ENCODE results near the gene IMMP2L.

DNA sequence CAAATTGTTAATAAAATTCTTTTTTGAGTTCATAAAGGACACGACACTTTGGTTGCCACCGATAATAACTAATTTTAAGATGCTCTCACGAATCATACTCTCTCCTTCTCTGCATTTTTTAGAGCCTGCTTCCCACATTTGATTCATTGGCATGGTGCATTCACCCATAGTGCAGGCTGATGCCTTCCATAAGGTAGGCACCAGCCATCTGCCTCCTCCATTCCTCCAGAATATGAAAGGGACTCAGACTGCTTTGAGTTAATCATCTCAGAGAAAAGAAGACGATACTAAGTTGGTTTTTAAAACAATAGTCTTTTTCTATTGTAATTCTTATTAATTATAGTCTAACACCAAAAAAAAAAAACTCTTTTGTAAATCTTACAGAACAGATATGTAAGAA, 505.2 kb downstream of the IMMP2L start:
- TF ChIP-seq, protein P1, sequence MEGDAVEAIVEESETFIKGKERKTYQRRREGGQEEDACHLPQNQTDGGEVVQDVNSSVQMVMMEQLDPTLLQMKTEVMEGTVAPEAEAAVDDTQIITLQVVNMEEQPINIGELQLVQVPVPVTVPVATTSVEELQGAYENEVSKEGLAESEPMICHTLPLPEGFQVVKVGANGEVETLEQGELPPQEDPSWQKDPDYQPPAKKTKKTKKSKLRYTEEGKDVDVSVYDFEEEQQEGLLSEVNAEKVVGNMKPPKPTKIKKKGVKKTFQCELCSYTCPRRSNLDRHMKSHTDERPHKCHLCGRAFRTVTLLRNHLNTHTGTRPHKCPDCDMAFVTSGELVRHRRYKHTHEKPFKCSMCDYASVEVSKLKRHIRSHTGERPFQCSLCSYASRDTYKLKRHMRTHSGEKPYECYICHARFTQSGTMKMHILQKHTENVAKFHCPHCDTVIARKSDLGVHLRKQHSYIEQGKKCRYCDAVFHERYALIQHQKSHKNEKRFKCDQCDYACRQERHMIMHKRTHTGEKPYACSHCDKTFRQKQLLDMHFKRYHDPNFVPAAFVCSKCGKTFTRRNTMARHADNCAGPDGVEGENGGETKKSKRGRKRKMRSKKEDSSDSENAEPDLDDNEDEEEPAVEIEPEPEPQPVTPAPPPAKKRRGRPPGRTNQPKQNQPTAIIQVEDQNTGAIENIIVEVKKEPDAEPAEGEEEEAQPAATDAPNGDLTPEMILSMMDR (IDR thresholded peaks at IDR 0.05), result no peak
- TF ChIP-seq TCF7L2 (IDR thresholded peaks at IDR 0.05; ENCODE audit: low read depth, low read length) (no peak), POLR2AphosphoS5 (IDR thresholded peaks at IDR 0.05; ENCODE audit: low read depth, low read length) (no peak)
